SK-MEL-5 (cell line): Measurements from ENCODE around the gene MEGF9. TPM values are rescaled to one million over a fixed set of nuclear protein-coding genes. Genes with fewer than 3 reads are reported as not detected.
"Not testable (repeated sequence)": the region's sequence is repeated elsewhere in the genome, so short reads cannot be mapped to it uniquely, and the experiment has no call there.

Source experiments
- DNase-seq: peaks from one replicate; pipeline ENCODE4 v3.0.0-alpha.2; 2016; ENCODE audit warnings: low read depth, low spot score
- in situ Hi-C: cut with HindIII; loops from 2 replicates; pipeline ENCODE4 v1.10.0; 2016; ENCODE audit warnings: low sequenced_read_pairs, high pct_unique_total_duplicates, low pct_unique_long_range_greater_than_20kb
- polyA plus RNA-seq, 2 experiments: library from polyadenylated mRNA; depleted of rRNA; stranded (reverse); fragments of >200 nt; gene quantifications; 2 replicates each; pipeline ENCODE4 v1.2.3, GENCODE V29; 2015
- total RNA-seq: library from RNA; depleted of rRNA; stranded (reverse); fragments of >200 nt; shearing (Covaris generic); gene quantifications from 2 replicates; pipeline ENCODE4 v1.2.3, GENCODE V29; 2014; rRNA removed

MEGF9 gene
- 23.6 and 24.1 TPM in 2 replicates for total RNA-seq
- polyA plus RNA-seq (2015; cell fraction: cytosol; rRNA removed): 25.3 and 35.6 TPM in 2 replicates
- 6.6 and 8.9 TPM in 2 replicates for polyA plus RNA-seq (2015; cell fraction: nucleus; rRNA removed)

GRCh38 chr9:120714088-120714845, at the start of gene MEGF9:
Gene MEGF9, minus strand, starts transcription at chr9:120714470. Its CDS starts 112 bp downstream, at chr9:120714358.
- in situ Hi-C loops: no loop called here

GRCh38 chr9:120761006-120761405, 46.7 kb upstream of the MEGF9 start:
- no peak for DNase-seq
- in situ Hi-C loops: no loop called here

More at GRCh38 chr9:120714088-120714845, at the start of gene MEGF9:
- DNase-seq: peak; percentile 98

DNA sequence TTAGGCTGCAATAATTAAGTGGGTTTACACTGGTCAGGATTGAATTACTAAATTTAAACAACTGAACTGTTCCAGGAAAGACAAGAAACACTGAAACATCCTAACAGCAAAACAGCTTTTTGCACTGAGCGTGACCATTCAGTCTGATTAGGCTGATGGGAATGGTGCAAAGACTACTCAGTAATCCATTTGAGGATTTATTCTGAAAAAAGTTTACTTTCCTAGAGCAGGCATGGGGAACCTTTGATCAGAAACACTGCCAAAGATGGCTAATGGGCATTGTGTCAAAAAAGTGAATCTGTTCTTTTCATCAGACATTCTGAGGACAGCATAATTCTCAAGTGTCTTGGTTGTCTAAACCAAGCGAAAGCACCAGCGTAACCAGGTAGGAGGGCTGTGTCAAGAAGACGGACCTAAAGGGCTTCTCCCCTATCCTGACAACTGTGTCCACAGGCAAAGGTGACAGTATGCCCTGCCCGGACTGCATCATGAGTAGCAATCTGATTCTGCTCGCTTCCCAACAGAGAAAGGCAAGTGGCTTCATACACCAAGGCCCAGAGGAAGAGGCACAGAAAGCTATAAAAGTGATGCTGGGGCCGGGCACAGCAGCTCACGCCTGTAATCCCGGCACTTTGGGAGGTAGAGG, 45.6 kb upstream of the MEGF9 start:
- no peak for DNase-seq
- in situ Hi-C loops: no loop called here

DNA sequence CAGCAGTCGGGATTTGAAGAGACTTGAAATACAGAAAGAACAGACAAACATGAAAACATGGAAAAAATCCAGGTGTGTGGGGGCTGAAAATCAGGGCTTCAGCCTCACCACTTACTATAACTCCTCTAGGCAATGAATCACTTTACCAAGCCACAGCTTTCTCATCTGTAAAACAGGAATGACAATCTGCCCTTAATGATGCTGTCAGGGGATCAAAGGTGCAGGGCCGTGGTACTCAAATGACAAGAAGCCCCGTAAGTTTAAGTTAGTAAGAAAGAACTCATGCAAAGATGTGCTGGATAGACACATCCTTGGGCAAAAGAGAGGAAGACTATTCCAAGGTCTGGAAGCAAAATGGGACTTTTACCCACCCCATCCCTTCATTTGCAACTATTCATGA, 44.3 kb upstream of the MEGF9 start:
- no peak for DNase-seq
- in situ Hi-C loops: no loop called here

GRCh38 chr9:120757026-120757913, 43.0 kb upstream of the MEGF9 start:
- in situ Hi-C loops: no loop called here

GRCh38 chr9:120756531-120756930, 42.3 kb upstream of the MEGF9 start:
- in situ Hi-C loops: no loop called here
- no peak for DNase-seq

More at GRCh38 chr9:120757026-120757913, 43.0 kb upstream of the MEGF9 start:
- no peak for DNase-seq

GRCh38 chr9:120755810-120756434, 41.7 kb upstream of the MEGF9 start:
- in situ Hi-C loops: no loop called here
- peak; percentile 74 for DNase-seq

DNA sequence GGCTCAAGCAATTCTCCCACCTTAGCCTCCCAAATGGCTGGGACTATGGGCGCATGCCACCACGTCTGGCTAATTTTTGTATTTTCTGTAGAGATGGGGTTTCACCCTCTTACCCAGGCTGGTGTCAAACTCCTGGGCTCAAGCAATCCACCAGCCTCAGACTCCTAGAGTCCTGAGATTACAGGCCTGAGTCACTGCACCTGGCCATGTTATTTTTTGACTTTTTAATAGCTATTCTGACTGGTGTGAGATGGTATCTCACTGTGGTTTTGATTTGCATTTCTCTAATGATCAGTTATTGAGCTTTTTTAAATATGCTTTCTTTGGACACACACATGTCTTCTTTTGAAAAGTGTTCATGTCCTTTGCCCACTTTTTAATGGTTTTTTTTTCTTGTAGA, 40.8 kb upstream of the MEGF9 start:
- in situ Hi-C loops: no loop called here
- no peak for DNase-seq

DNA sequence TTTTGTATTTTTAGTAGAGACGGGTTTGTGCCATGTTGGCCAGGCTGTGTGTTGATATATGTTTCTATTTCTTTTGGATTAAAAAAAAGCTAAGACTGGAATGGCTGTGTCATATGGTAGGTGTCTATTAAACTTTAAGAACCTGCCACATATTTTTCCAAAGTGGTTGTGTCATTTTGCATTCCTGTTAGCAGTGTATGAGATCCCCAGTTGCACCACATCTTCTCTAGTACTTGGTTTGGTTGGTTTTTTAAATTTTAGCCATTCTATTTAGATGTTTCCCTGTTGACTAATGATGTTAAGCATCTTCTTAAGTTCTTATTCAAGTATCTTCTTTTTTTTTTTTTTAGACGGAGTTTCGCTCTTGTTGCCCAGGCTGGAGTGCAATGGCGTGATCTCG, 36.2 kb upstream of the MEGF9 start:
- DNase-seq: no peak
- in situ Hi-C loops: no loop called here

GRCh38 chr9:120746366-120746765, 32.1 kb upstream of the MEGF9 start:
- DNase-seq, in situ Hi-C loops: not testable (repeated sequence)

DNA sequence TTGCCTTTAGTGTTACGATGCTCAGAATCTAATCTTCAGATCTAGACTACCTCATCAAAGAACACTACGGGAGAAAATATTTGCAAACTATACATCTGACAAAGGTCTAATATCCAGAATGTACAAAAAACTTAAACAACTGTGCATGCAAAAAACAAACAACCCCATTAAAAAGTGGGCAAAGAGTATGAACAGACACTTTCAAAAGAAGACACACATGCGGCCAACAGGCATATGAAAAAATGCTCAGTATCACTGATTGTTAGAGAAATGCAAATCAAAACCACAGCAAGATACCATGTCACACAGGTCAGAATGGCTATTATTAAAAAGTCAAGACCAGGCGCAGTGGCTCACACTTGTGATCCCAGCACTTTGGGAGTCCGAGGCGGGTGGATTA, 31.0 kb upstream of the MEGF9 start:
- in situ Hi-C loops: no loop called here
- DNase-seq: no peak

GRCh38 chr9:120742951-120743416, 28.7 kb upstream of the MEGF9 start:
- in situ Hi-C loops: no loop called here
- peak; percentile 81 for DNase-seq

GRCh38 chr9:120741701-120742100, 27.4 kb upstream of the MEGF9 start:
- DNase-seq: no peak
- in situ Hi-C loops: no loop called here

DNA sequence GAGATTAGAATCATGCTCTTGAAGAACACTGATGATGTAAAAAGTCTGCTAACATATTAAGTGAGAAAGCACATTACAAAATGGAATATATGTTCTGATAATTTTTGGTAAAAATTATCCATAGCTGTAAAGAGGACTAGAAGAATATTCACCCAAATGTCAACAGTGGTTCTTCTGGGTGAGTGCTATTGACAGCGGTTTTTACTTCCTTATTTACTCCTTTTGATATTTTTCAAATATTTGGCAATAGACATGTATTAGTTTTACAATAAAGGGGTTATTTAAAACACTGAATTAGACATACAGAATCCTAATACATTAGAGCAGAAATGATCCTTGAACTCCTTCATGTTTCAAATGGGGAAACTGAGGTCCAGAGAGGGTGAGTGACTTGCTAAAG, 26.9 kb upstream of the MEGF9 start:
- DNase-seq: no peak

GRCh38 chr9:120740132-120740531, 25.9 kb upstream of the MEGF9 start:
- DNase-seq: no peak
- in situ Hi-C loops: no loop called here

More for the DNA sequence above, 26.9 kb upstream of the MEGF9 start:
- in situ Hi-C loops: no loop called here

DNA sequence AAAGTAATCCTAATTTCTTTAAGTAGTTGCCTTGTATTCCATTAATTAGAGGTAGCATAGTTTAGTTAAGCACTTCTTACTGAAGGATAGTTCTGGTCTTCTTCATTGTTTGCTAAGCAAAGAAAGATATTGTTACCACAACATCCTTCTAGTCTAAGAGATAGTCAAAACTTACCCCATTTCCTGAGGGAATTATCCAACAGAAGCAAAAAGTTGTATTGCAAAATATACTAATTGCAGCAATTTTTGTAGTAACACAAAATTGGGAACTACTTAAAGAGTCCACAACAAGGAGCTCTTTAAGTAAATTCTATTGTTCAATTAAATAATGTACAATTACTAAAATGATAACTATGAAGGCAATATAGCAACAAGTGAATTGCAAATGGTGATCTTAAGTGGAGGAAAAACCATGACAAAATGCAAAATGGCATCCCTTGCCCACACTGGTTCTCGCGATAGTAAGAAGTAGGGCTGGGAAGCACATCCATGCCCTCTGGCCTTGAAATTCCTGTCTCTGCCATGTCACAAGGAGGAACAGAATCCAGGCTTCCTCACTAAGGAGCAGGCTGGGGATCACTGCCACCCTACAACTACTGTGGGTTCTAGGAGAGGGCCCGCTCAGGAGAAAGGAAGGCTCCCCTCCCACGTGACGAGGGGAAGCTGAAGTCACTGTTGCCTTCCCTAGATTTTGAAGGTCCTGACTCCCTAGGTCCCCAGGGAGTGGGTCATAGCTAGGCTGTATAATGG, 23.3 kb upstream of the MEGF9 start:
- DNase-seq: no peak
- in situ Hi-C loops: no loop called here

GRCh38 chr9:120736881-120737280, 22.6 kb upstream of the MEGF9 start:
- DNase-seq: no peak
- in situ Hi-C loops: no loop called here
